ENCODE measurements around the gene LYRM2.
A peak's percentile ranks its signal among the peaks of the same experiment; 100 is the strongest.

LYRM2 gene

GRCh38 chr6:89553431-89553830 is 85.1 kb downstream of the LYRM2 start:
- no peak for DNase-seq

DNA sequence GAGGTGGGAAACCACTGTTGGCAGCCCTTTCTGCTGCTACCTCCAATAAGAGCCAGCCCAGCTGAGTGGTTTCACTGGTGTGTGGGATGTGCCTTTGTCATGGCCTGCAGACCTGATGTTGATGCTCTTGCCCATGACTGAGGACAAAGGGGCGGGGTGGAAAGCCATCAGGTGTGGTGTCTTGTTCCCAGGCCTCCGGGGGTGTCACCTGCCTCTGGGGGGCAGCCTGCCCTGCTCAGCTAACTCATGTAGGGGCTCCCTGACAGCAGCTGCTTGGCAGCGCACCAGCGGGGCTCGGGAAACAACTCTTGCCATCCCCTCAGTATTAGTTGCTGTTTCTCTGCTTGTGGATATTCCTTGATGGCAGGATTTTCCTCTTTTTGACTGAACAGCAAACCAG is 91.3 kb downstream of the LYRM2 start:
- no peak for DNase-seq

DNA sequence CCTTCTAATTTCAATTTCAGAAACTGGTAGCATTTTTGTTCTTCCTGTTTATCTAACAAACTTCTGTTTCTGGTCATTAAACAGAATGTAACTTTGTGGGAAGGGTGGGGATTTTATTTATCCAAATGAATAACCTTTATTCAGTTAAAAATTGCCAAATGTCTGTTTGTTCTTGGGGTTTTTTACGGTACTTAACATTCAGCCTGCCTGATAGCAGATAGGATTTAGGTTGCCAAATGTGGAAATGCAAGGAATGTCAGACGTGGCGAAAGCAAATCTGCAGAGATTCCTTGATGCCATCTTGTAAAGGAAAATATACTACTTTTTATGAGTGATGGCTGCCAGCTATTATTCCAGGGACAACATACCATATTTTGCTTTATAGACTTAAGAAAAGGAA is 95.7 kb downstream of the LYRM2 start:
- no peak for DNase-seq

GRCh38 chr6:89542081-89542857 is 96.3 kb downstream of the LYRM2 start:
- DNase-seq: no peak

DNA sequence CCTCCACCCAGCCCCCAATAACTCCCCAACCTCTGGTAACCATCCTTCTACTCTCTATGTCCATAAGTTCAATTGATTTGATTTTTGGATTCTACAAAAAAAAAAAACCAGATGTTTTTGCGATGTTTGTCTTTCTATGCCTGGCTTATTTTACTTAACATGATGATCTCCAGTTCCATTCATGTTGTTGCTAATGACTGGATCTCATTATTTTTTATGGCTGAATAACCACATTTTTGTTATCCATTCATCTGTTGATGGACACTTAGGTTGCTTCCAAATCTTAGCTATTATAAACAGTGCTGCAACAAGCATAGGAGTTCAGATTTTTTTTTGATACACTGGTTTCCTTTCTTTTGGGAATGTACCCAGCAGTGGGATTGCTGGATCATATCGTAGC is 98.8 kb downstream of the LYRM2 start:
- no peak for DNase-seq

- DNase-seq: peak; percentile 62
Observed at GRCh38 chr6:89536231-89536630, 102.3 kb downstream of the LYRM2 start.

GRCh38 chr6:89530982-89531381 is 107.6 kb downstream of the LYRM2 start:
- no peak for DNase-seq

- DNase-seq: no peak
Observed at GRCh38 chr6:89528866-89529265, 109.7 kb downstream of the LYRM2 start.

DNA sequence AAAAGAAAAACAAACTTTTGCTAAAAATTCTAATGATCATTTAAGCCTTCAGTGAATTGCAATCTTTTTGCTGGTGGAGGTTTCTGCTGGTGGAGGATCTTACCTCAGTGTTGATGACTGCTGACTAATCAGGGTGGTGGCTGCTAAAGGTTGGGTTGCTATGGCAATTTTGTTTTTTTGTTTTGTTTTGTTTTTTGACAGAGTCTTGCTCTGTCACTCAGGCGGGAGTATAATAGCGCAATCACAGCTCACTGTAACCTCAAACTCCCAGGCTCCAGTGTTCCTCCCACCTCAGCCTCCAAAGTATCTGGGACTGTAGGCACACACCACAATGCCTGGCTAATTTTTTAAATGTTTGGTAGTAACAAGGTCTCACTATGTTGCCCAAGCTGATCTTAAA is 110.9 kb downstream of the LYRM2 start:
- DNase-seq: no peak

DNA sequence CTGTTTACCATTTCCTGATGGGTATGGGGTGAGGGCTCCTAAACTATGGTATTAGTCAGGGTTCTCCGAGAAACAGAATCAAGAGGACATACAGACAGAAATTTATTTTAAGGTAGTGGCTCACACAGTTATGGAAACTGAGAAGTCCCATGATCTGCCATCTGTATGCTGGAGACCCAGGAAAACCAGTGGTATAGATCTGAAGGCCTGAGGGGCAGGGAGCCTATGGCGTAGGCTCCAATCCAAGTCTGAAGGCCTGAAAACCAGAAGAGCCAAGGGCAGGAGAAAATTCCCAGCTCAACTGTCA is 112.0 kb downstream of the LYRM2 start:
- no peak for DNase-seq

DNA sequence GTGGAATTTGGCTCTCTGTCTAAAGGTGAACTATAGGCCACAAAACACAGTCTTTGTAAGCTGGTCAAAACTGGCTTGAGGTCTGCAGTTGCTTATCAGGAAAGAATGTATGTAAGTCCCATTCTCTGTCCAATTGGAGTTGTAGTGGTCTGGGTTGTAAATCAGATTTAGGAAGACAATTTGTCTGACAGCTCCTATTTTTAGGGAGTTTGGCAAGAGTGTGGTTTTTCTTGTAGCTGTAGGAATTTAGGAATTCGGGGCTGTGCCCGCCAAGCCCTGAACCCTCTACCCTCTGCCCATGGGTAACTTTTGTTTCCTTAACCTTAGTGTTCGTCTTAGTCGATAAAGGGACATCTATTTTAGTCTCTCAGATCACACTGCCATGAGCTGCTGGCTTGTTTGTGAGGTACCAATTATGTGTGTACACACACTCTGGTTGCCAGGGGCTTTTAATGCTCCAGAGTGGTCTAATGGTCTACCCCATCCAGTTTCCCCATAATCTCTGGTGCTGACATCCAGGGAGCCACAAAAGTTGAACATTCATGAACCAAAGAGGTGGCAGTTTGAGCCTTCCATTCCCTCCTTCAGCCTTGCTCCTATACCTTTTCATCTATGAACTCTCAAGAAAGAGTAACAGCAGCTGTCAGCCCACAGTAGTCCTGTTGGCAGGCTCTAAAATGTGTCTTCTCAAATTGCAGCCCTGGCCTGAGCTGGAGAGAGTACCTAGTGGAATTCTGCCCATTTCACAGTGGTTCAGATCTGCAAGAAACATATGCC is 112.6 kb downstream of the LYRM2 start:
- no peak for DNase-seq

DNA sequence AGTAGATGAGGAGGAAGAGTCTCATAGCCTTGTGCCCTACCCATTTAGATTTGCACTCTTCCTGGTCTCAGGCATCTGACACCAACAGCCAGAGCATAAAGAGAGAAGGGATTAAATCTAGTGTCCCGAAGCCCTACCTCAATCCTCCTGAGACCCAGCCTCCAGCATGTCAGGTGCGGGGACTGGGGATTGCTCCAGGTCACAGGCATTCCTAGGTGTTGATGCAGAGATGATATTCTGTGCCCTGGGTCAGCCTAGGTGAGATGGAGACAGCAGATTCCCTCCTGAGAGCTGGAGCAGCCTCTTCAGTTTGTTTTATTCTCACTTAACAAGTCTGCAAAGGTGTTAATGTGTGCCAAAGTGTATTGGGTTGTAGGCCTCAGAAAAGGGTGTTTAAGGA is 115.8 kb downstream of the LYRM2 start:
- no peak for DNase-seq

GRCh38 chr6:89520736-89521135 is 117.8 kb downstream of the LYRM2 start:
- no peak for DNase-seq

GRCh38 chr6:89518352-89519055 is 120.0 kb downstream of the LYRM2 start:
- DNase-seq: no peak

All from eye (tissue), 1 donor.